ENCODE measurements around the gene KLHL26. TPM values are rescaled to one million over a fixed set of nuclear protein-coding genes. Genes with fewer than 3 reads are reported as not detected.

KLHL26 gene
- polyA plus RNA-seq, 1 donor (not counting 4 experiments of a cell fraction or from before 2014, with no cell fraction given): 0.68 TPM

- Histone ChIP-seq H3K9ac (ENCODE audit: control insufficient read depth, extremely low read depth, insufficient read depth, low read length) (no peak overlapping the region), H4K20me1 (ENCODE audit: control insufficient read depth, extremely low read depth, insufficient read depth, low read length) (no peaks in the 10 kb centered on the region), H3K4me1 (ENCODE audit: control insufficient read depth, extremely low read depth, insufficient read depth, low read length) (peaks cover 8% of the 10 kb centered on the region), H3K9me3 (ENCODE audit: control insufficient read depth, low read depth, low read length) (no peaks in the 10 kb centered on the region), H3K4me2 (ENCODE audit: control insufficient read depth, extremely low read depth, insufficient read depth, low read depth, low read length) (no peak overlapping the region), H3K27ac (ENCODE audit: control insufficient read depth, insufficient read depth, low read length) (no peak overlapping the region), H3K4me3 (ENCODE audit: control insufficient read depth in 2 of 3, extremely low read depth in 1 of 3, insufficient read depth in 2 of 3, low read depth in 1 of 3, low read length in 3 of 3) (no peak overlapping the region), H2AFZ (ENCODE audit: control insufficient read depth, low read length) (no peak overlapping the region), H3K9me1 (ENCODE audit: control insufficient read depth, extremely low read depth, insufficient read depth, low read length) (no peaks in the 10 kb centered on the region), H3K79me2 (ENCODE audit: control insufficient read depth, insufficient read depth, low read length) (no peaks in the 10 kb centered on the region), H3K36me3 (ENCODE audit: control insufficient read depth in 2 of 2, extremely low read depth in 1 of 2, insufficient read depth in 2 of 2, low read length in 2 of 2) (no peaks in the 10 kb centered on the region), H3K27me3 (ENCODE audit: control insufficient read depth, extremely low read depth, insufficient read depth, low read length) (peaks cover 53% of the 10 kb centered on the region)
- FAIRE-seq (no peak), DNase-seq (ENCODE audit: low read depth, low spot score) (no peak)
- TF ChIP-seq EZH2 (IDR thresholded peaks at IDR 0.05; ENCODE audit: low read length) (peak; percentile 74), CTCF (optimal IDR thresholded peaks at IDR 0.05 in 1 of 3, IDR thresholded peaks at IDR 0.05 in 1 of 3, conservative IDR thresholded peaks at IDR 0.05 in 1 of 3; ENCODE audit: extremely low read depth in 1 of 3, insufficient read depth in 2 of 3, low read length in 3 of 3) (no peak)
- dilution Hi-C loops (cut with MboI; ENCODE audit: extremely low pct_ligation_motif_present, low sequenced_read_pairs): no loop called here
Observed at GRCh38 chr19:18605546-18606280, 31.1 kb upstream of the KLHL26 start.

- Histone ChIP-seq H3K79me2 (ENCODE audit: control insufficient read depth, insufficient read depth, low read length) (no peaks in the 10 kb centered on the region), H3K4me2 (ENCODE audit: control insufficient read depth, extremely low read depth, insufficient read depth, low read depth, low read length) (peak within 1 kb of the TSS; percentile 77), H3K4me3 (ENCODE audit: control insufficient read depth in 2 of 3, extremely low read depth in 1 of 3, insufficient read depth in 2 of 3, low read depth in 1 of 3, low read length in 3 of 3) (peak within 1 kb of the TSS; percentile 22 to 54 (median 51)), H3K27ac (ENCODE audit: control insufficient read depth, insufficient read depth, low read length) (no peak within 1 kb of the TSS), H3K27me3 (ENCODE audit: control insufficient read depth, extremely low read depth, insufficient read depth, low read length) (peaks cover 61% of the 10 kb centered on the region), H3K9me1 (ENCODE audit: control insufficient read depth, extremely low read depth, insufficient read depth, low read length) (no peaks in the 10 kb centered on the region), H4K20me1 (ENCODE audit: control insufficient read depth, extremely low read depth, insufficient read depth, low read length) (no peaks in the 10 kb centered on the region), H3K36me3 (ENCODE audit: control insufficient read depth in 2 of 2, extremely low read depth in 1 of 2, insufficient read depth in 2 of 2, low read length in 2 of 2) (no peaks in the 10 kb centered on the region), H3K9me3 (ENCODE audit: control insufficient read depth, low read depth, low read length) (no peaks in the 10 kb centered on the region), H3K4me1 (ENCODE audit: control insufficient read depth, extremely low read depth, insufficient read depth, low read length) (peaks cover 8% of the 10 kb centered on the region), H3K9ac (ENCODE audit: control insufficient read depth, extremely low read depth, insufficient read depth, low read length) (no peak within 1 kb of the TSS), H2AFZ (ENCODE audit: control insufficient read depth, low read length) (no peak within 1 kb of the TSS)
- no peak for FAIRE-seq
- no peak for TF ChIP-seq EZH2 (IDR thresholded peaks at IDR 0.05; ENCODE audit: low read length)
- TF ChIP-seq CTCF (optimal IDR thresholded peaks at IDR 0.05 in 1 of 3, IDR thresholded peaks at IDR 0.05 in 1 of 3, conservative IDR thresholded peaks at IDR 0.05 in 1 of 3; ENCODE audit: extremely low read depth in 1 of 3, insufficient read depth in 2 of 3, low read length in 3 of 3): no peak
- DNase-seq (ENCODE audit: low read depth, low spot score): no peak
- dilution Hi-C loops (cut with MboI; ENCODE audit: extremely low pct_ligation_motif_present, low sequenced_read_pairs): no loop called here
Observed at GRCh38 chr19:18606281-18607225, 30.3 kb upstream of the KLHL26 start, which contains the start of gene CRLF1. Gene CRLF1 (minus strand): TSS chr19:18606799. CDS start chr19:18606656, 143 bp downstream.
